HG02588 (cell line): ENCODE measurements around the gene CYP46A1.
"Not testable (repeated sequence)": the region's sequence is repeated elsewhere in the genome, so short reads cannot be mapped to it uniquely, and the experiment has no call there.

Experiments
- ATAC-seq: cut with Tn5 transposase; IDR thresholded peaks from one replicate; pipeline ENCODE4 v1.9.1; 2021; ENCODE audit warnings: mild to moderate bottlenecking, moderate library complexity; ENCODE audit not compliant: unreplicated experiment

Gene CYP46A1

GRCh38 chr14:99656171-99656570 lies 27.9 kb upstream of the CYP46A1 start:
- ATAC-seq, result no peak

DNA sequence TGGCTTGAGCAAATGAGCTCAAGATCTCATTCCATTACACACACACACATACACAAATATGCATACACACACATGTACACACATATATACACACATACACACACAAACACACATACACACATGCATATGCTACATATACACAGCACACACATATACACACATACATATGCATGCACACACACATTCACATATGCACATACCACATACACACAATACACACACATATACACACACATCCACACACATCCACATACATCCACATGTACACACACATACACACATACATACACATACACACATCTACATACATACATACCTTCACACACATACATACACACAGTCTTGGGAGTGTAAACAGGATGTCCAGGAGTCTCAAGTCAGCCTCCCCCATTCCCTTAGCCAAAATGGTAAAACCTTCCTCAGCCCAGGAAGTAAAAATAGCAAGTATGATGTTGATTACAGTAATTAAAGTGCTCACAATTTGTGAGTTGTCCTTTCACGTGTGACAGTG lies 26.4 kb upstream of the CYP46A1 start:
- ATAC-seq, result no peak

- ATAC-seq, result no peak
Measured at GRCh38 chr14:99658218-99658845, 25.8 kb upstream of the CYP46A1 start.

- no peak for ATAC-seq
Measured at GRCh38 chr14:99659333-99659741, 24.8 kb upstream of the CYP46A1 start.

DNA sequence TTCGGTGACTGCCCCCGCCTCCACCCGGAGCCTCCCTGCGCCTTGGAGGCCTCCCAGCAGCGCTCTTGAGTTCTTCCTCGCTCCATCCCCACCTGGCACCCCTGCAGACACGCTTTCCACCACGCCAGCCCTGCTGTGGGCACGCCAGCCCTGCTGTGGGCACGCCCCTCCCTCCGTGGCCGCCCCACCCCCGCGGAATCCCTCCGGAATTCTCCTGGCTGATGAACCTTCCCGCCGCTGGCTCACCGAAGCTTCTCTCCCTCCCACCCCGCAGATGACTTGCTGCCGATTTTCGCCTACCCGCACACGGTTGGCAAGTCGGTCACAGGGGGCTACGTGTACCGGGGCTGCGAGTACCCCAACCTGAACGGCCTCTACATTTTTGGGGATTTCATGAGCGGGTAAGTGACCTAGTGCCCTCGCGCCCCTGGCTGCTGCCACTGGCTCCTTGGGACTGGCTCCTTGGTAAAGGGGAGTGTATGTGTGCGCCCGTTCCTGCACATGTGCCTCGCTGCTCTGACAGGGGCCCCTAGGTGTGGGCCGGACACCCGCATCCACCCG lies 24.0 kb upstream of the CYP46A1 start:
- no peak for ATAC-seq

DNA sequence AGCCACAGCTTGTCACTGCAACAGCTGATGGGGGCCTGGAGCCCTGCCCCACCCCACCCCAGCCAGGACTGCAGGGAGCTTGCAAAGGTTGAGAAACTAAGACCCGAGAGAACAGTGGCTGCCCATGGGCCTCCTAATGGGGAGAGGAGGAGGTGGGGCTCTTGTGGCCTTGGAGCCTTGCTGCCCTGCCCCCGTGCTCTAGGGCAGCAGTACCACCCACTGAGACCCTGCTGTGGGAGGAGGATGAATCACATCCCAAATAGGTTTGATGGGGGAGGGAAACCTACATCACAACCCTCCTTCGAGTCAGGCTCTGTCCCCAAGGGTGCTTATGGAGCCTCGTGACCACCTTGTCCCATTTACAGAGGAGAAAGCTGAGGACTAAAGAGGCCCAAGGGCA lies 23.3 kb upstream of the CYP46A1 start:
- no peak for ATAC-seq

- ATAC-seq, result not testable (repeated sequence)
Measured at GRCh38 chr14:99661206-99661605, 22.9 kb upstream of the CYP46A1 start.

DNA sequence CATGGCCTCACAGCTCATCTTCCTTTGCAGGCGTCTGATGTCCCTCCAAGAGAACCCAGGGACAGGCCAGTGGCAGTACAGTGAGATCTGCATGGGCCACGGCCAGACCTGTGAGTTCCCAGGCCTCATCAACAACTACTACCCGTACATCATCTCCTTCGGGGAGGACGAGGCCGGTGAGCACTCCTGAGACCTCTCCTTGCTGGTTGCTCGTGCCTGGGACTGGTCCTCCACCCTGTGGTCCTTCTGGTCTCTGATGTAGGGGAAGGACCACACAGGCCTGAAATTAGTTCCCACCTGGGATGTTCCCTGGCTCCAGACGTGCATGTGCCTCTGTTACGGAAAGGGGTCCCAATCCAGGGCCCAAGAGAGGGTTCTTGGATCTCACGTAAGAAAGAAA lies 21.3 kb upstream of the CYP46A1 start:
- no peak for ATAC-seq

- ATAC-seq, result no peak
Measured at GRCh38 chr14:99663386-99664057, 20.6 kb upstream of the CYP46A1 start.

DNA sequence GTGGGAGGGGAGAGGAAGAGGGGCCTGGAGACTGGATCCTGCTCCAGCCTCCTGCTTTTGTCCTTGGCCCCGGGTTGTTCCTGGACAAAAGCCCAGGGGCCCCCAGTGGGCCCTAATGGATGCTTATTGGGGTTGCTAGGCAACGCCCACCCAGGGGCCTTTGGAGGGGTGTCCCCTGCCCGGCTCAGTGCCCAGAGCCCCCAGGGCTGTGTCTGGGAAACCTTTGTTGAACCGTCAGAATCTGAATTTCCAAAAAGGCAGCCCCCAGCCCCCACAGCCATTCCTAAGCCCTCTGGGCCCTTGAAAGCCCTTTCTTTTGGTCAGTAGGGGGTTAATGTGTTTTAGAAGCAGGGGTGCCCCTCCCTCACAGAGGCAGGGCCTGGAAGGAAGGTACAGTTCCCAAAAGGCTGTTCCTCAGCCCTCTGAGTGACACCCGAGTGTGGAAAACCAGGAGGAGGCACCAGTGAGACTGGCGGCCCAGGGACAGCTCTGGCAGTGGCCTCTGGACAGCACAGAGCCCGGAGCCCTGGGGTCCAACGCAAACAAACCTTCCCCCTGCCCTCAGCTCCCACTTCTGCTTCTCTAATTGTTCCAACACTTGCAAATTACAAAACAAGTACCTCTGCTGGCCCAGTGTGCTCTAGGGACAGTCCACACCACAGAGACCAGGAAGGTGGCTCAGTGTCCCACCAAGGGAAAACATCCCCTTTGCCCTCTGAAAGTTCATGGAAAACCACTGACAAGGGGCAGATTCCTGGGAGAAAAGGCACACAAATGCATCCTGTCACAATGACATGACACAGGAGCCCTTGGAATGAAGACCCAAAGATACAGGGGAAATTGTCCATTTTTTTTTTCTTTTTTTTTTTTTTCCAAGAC lies 19.8 kb upstream of the CYP46A1 start:
- ATAC-seq, result no peak

- ATAC-seq, result no peak
Measured at GRCh38 chr14:99664937-99665273, 19.2 kb upstream of the CYP46A1 start.

DNA sequence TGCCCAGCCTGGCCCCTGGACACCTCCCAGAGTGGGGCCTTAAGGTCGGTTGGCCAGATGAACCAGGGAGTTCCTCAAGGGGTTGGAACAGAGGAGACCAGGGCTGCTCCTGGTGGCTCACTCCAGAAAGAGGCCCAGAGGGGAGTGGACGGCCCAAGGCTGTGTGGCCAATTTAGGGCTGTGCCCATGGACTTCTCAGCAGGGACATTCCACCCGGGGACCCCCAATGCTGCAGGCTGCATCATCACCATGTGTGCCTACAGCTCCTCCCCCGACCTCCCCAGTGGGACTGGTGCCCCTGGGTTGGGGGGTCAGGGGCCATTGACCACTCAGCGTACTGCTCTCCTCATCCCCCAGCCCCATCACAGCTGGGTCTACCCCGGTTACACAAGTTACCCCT lies 17.6 kb upstream of the CYP46A1 start:
- ATAC-seq, result no peak

GRCh38 chr14:99667045-99667444 lies 17.1 kb upstream of the CYP46A1 start:
- ATAC-seq, result no peak

DNA sequence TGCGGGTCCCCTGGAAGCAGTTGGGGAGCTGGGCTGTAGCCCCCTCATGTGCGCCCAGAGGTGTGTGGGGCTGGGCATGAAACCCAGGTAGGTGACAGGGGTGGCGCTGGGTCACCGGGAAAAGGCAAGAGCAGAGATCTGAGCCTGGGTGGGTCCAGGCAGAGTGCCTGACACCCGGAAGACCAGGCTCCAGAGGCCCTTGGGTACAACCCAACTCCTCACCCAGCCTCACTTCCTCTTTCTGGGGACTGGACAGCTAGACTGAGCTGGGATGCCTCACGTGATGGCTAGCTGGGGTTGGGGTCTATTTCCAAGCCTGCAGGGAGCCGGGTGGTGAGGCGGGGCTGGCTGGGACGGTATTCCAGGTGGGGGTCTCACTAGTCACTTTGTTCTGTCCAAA lies 16.3 kb upstream of the CYP46A1 start:
- ATAC-seq, result no peak

DNA sequence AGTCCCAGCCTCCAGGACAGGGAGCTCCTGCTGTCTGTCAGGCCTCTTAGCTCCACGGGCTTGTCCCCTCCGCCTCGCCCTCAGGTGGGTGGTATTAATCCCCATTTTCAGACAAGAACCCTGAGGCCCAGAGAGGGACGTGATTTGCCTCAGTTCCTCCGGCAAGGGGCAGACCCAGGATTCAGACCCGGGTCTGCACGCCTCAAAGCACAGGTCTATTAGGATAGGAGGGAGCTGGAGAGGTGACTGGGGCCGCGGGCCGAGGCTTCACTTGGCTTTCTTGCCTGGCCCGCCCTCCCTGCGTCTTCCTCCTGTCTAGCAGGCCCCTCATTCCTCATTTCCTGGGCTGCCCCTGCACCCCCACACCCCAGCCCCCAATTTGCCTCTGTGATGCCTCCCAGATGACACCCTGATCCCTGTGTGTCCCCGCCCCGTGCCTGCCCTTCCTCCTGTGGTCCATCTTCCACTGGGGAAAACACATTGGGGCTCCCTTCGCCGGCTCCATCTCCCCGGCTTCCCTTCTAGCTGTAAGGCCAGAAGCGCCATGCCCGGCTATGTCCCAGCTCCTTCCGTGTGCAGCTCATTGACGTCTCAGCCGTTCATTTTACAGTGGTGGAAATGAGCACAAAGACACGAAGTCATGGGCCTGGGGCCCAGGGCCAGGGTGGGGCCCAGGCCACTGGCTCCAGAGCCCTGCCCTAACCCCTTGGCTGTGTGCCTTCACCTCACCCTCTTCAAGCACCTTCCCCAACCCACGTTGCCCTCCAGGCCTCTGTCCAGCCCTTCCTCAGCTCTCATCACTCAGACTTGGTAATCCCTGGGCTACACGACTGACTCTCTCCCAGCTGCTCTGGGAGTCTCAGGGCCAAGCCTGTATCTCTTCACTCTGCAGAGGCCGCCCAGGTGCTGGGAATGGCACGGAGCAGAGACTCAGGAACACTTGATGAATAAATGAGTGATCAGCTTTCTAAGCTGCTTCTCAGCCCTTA lies 15.5 kb upstream of the CYP46A1 start:
- ATAC-seq, result no peak

DNA sequence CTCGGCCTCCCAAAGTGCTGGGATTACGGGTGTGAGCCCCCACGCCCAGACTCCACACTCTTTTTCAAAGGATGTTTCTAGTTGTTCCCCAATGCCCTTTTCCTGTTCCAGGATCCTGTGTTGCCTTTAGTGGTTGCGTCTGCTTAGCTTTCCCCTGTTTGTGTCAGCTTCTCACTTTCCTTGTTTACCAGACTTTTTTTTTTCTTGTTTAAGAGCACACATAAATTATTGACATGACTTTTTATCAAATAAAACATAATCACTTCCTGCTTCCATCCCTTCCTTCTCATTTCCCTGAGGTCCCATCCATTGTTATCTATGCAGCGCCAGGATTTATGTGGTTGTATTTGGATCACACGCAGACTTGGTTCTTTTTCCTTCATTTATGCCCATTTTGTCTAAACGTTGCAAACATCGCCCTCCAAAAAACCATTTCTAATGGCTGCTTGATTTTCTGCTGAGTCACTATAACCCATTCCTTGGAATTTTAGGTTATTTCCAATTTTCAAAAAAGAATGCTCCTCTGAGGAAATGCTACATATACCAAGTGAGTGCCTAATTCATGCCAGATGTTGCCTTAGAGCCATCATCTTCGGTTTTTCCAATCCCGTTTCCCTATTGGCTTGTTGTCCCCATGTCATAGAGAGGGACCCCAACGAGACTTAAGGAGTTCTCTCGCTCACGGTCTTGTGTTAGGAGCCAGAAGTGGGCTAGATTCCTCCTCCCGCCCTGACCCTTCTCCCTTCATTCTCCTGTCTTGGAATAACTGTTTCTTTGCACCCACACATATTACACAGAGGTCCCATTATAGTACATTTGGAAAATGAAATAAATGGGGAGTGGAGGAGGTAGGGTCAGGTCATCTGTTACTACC lies 13.5 kb upstream of the CYP46A1 start:
- no peak for ATAC-seq

GRCh38 chr14:99671235-99672224 lies 12.6 kb upstream of the CYP46A1 start:
- no peak for ATAC-seq
